Astrocyte (in vitro differentiated cells and primary cell): Measurements from ENCODE around the gene EFNB2. TPM values are rescaled to one million over a fixed set of nuclear protein-coding genes. Genes with fewer than 3 reads are reported as not detected.

Experiments used
- DNase-seq: peaks from one replicate; pipeline ENCODE4 v3.0.0-alpha.2; 2010; ENCODE audit warnings: low read depth
- FAIRE-seq: peaks from 2 replicates; lab custom pipeline; 2011; peaks lifted over from hg19 to GRCh38; lab: Jason Lieb, UNC
- H2AFZ ChIP-seq: 2 replicates; pipeline ENCODE4 v1.6.0; 2012; ENCODE audit warnings: low read depth, low read length, inconsistent platforms
- H3K27ac ChIP-seq: 2 replicates; pipeline ENCODE4 v1.5.1; 2011; ENCODE audit warnings: low read depth, low read length, inconsistent platforms
- H3K27me3 ChIP-seq: 2 replicates; pipeline ENCODE4 v1.6.0; 2011; ENCODE audit warnings: low read length, inconsistent platforms; ENCODE audit not compliant: insufficient read depth
- H3K36me3 ChIP-seq: 2 replicates; pipeline ENCODE4 v1.5.1; 2011; ENCODE audit warnings: low read length, inconsistent platforms; ENCODE audit not compliant: insufficient read depth
- H3K4me1 ChIP-seq: 2 replicates; pipeline ENCODE4 v1.5.1; 2011; ENCODE audit warnings: low read length, inconsistent platforms; ENCODE audit not compliant: insufficient read depth
- H3K4me2 ChIP-seq: 2 replicates; pipeline ENCODE4 v1.6.0; 2012; ENCODE audit warnings: low read length, inconsistent platforms
- H3K4me3 ChIP-seq: 2 replicates; pipeline ENCODE4 v1.5.1; 2011; ENCODE audit warnings: low read depth, mild to moderate bottlenecking, low read length, inconsistent platforms; ENCODE audit not compliant: insufficient read depth
- H3K79me2 ChIP-seq: 2 replicates; pipeline ENCODE4 v1.6.0; 2012; ENCODE audit warnings: mild to moderate bottlenecking, low read length, inconsistent platforms; ENCODE audit not compliant: insufficient read depth
- H3K9ac ChIP-seq: 2 replicates; pipeline ENCODE4 v1.6.0; 2012; ENCODE audit warnings: mild to moderate bottlenecking, low read length, inconsistent platforms
- H3K9me3 ChIP-seq: 2 replicates; pipeline ENCODE4 v1.5.1; 2012; ENCODE audit warnings: low read depth, mild to moderate bottlenecking, low read length, inconsistent platforms; ENCODE audit not compliant: insufficient read depth
- H4K20me1 ChIP-seq: 2 replicates; pipeline ENCODE4 v1.6.0; 2012; ENCODE audit warnings: low read length, inconsistent platforms; ENCODE audit not compliant: insufficient read depth
- H3K27ac Mint-ChIP-seq: one replicate; pipeline ENCODE4 v1.8.0; 2021; ENCODE audit warnings: mild to moderate bottlenecking, mixed read lengths; ENCODE audit not compliant: unreplicated experiment
- H3K27me3 Mint-ChIP-seq: one replicate; pipeline ENCODE4 v1.8.0; 2021; ENCODE audit warnings: low read depth, mixed read lengths; ENCODE audit not compliant: unreplicated experiment
- H3K36me3 Mint-ChIP-seq: one replicate; pipeline ENCODE4 v1.8.0; 2021; ENCODE audit warnings: low read depth, mixed read lengths; ENCODE audit not compliant: unreplicated experiment
- H3K4me1 Mint-ChIP-seq: one replicate; pipeline ENCODE4 v1.8.0; 2021; ENCODE audit warnings: low read depth, mixed read lengths; ENCODE audit not compliant: unreplicated experiment
- H3K4me3 Mint-ChIP-seq: one replicate; pipeline ENCODE4 v1.8.0; 2021; ENCODE audit warnings: mild to moderate bottlenecking, moderate library complexity, mixed read lengths; ENCODE audit not compliant: unreplicated experiment
- H3K9me3 Mint-ChIP-seq: one replicate; pipeline ENCODE4 v1.8.0; 2021; ENCODE audit warnings: mild to moderate bottlenecking, mixed read lengths; ENCODE audit not compliant: unreplicated experiment
- CTCF ChIP-seq: IDR thresholded peaks from 2 replicates; pipeline ENCODE4 v1.5.1; 2011; ENCODE audit warnings: low read depth, mild to moderate bottlenecking, inconsistent platforms, low read length, moderate library complexity; ENCODE audit not compliant: insufficient read depth
- EZH2 ChIP-seq: IDR thresholded peaks from 2 replicates; pipeline ENCODE4 v1.6.1; 2012; ENCODE audit warnings: mild to moderate bottlenecking, low read length, inconsistent platforms; ENCODE audit not compliant: insufficient read depth
- total RNA-seq: library from RNA; stranded (reverse); gene quantifications from 2 replicates; pipeline ENCODE4 v1.2.1, GENCODE V29; 2021

The EFNB2 gene
- total RNA-seq, 1 donor from 2014 or later: 93.2 TPM

- Histone ChIP-seq H3K4me2 (peak overlapping the region; percentile 3), H2AFZ (no peak overlapping the region), H3K4me1 (peaks cover 28% of the 10 kb centered on the region), H3K79me2 (peaks cover 100% of the 10 kb centered on the region), H3K27ac (peak overlapping the region; percentile 17), H3K36me3 (peaks cover 2% of the 10 kb centered on the region), H3K4me3 (no peak overlapping the region), H4K20me1 (peaks cover 70% of the 10 kb centered on the region), H3K9me3 (no peaks in the 10 kb centered on the region), H3K9ac (no peak overlapping the region), H3K27me3 (no peaks in the 10 kb centered on the region)
- Mint-ChIP-seq H3K4me1 (peaks cover 63% of the 10 kb centered on the region), H3K4me3 (no peak overlapping the region), H3K27me3 (no peaks in the 10 kb centered on the region), H3K36me3 (peaks cover 3% of the 10 kb centered on the region), H3K9me3 (no peaks in the 10 kb centered on the region), H3K27ac (no peak overlapping the region)
- DNase-seq (no peak), FAIRE-seq (no peak)
- no peak for TF ChIP-seq EZH2
- TF ChIP-seq CTCF: no peak
Observed at GRCh38 chr13:106521095-106521799, 14.2 kb downstream of the EFNB2 start.

- DNase-seq (no peak), FAIRE-seq (no peak)
- Histone ChIP-seq H3K9me3 (no peaks in the 10 kb centered on the region), H3K4me2 (peak overlapping the region; percentile 14), H3K36me3 (peaks cover 2% of the 10 kb centered on the region), H3K79me2 (peaks cover 100% of the 10 kb centered on the region), H2AFZ (no peak overlapping the region), H3K4me1 (peaks cover 29% of the 10 kb centered on the region), H4K20me1 (peaks cover 62% of the 10 kb centered on the region), H3K9ac (no peak overlapping the region), H3K4me3 (no peak overlapping the region), H3K27me3 (no peaks in the 10 kb centered on the region), H3K27ac (peak overlapping the region; percentile 17)
- H3K4me1 Mint-ChIP-seq: peaks cover 62% of the 10 kb centered on the region
- peak; percentile 41 for TF ChIP-seq CTCF
- no peak for TF ChIP-seq EZH2
- no peaks in the 10 kb centered on the region for H3K9me3 Mint-ChIP-seq
- H3K36me3 Mint-ChIP-seq: peaks cover 3% of the 10 kb centered on the region
- no peak overlapping the region for H3K4me3 Mint-ChIP-seq
- peak overlapping the region; percentile 3 for H3K27ac Mint-ChIP-seq
- H3K27me3 Mint-ChIP-seq: no peaks in the 10 kb centered on the region
Observed at GRCh38 chr13:106520251-106521054, 15.0 kb downstream of the EFNB2 start.
